GM18907 (cell line): ENCODE measurements around the gene ARPC1B.
A peak's percentile ranks its signal among the peaks of the same experiment; 100 is the strongest.
"Not testable (repeated sequence)": the region's sequence is repeated elsewhere in the genome, so short reads cannot be mapped to it uniquely, and the experiment has no call there.

Experiments
- ATAC-seq: cut with Tn5 transposase; IDR thresholded peaks from one replicate; pipeline ENCODE4 v1.9.1; 2021; ENCODE audit warnings: mild to moderate bottlenecking, moderate library complexity; ENCODE audit not compliant: unreplicated experiment

ARPC1B gene

DNA sequence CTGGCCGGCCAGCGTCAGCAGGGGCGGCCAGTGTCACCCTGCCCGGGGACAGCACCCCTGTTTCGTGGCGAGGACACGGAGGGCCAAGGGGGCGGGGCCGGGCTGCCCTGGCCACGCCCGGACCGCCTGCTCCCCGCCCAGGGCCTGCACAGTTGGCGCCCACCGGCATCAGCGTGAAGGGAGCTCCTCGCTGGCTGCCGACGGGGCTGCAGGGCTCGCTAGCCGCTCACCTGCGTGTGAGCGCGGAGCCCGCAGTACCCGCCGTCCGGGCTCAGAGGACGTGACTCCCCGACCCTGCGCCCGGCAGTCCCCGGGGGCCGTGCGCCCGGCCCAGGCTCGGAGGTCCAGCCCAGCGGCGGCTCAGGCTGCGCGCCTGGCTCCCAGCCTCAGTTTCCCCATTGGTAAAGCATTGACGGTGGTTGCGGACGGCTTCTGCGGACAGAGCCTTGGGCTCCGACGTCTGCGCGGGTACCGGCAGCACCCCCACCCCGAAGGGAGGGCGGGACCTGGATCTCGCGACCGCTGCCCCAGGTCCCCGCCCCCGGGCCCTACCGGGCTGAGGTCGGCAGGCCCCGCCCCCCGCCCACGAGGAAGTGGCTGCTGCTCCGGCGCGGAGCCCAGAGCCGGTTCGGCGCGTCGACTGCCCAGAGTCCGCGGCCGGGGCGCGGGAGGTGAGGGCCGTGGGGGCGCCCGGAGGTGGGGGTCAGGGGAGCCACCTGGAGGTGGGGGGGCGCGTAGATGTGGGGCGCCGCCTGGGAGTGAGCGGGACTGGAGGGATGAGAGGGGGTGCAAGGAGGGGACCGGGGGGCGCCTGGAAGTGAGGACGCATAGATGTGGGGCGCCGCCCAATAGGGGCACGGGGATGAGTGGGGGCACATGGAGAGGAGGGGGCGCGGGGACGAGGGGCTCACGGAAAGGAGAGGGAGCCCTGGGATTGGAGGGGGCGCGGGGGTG, at the start of gene ARPC1B:
Gene ARPC1B (plus strand): TSS at position 620 of the 954 bp plus-strand sequence. CDS start 10,985 bp downstream, outside the sequence.
- peak; percentile 63 for ATAC-seq

DNA sequence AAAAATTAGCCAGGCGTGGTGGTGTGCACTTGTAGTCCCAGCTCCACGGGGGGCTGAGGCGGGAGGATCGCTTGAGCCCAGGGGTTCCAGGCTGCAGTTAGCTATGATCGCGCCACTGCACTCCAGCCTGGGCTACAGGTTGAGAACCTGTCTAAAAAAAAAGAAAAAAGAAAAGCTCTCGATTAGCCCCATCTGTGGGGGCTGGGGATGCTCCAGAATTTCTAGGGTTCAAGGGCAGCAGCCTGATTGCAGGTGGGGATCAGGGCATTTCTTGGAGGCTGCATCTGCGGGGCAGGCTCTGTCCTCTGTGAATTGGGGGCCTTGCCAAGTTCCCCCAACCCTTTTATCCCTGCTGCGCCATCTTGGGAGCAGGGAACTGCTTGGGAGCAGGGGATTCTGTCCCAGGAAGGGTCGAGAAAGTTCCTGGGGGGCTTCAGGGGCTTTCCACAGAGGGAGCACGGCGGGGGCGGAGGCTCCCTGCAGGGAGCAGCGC, 49.5 kb upstream of the ARPC1B start:
- ATAC-seq: peak; percentile 10

DNA sequence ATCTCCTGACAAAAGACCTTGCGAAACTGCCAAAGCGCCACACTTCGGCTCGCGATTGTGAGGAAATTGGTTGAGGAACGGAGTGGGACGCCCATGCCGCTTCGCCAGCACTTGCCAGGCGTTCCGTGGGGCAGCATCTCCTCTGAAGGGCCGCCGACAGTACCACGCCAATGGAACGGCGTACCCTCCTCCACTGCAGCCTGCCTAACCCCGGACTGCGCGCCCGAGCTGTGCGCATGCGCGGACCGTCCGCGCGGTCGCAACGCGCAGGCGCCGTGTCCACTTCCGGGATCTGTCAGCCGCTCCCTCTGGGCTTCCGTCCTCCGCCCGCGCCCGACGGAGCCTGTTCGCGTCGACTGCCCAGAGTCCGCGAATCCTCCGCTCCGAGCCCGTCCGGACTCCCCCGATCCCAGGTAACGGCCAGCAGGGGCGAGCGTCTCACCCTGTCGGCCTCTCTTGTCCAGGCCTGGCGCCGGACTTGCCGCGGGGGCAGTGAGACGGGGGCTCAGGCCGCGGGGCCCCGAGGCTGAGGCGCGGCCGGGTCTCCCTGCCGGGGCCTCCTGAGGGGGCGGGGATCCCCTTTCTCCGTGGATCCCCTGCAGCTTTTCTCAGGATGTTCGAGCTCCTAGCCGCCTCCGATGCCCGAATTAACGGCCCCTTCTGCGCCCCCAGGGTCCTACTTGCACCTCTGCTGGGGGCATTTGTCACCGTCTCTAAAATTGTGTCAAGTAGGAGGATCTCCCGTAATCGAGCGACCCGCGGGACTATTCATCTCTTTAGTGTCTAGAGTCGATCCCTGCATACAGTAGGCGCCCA, 48.7 kb upstream of the ARPC1B start, which contains the start of gene ARPC1A:
Gene ARPC1A (plus strand): TSS at position 307 of the 816 bp plus-strand sequence. CDS start 7,456 bp downstream, outside the sequence.
- peak; percentile 89 for ATAC-seq

DNA sequence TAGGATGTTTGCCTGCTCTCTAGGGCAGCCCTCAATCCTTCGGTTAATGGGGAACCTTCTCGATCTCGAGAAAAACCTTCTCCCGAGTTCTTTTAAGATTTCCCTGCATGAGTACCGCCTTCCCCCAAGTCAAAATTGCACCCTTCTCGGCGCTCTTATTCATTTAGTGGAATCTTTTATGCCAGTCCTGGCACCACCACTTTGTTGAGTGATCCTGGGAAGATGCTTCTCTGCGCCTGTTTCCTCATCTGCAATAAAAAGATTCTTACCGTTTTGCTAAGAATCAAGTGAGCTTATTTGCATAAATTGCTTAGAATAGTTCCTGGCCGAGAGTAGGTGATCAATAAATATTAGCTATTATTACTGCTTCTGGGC, 48.1 kb upstream of the ARPC1B start:
- no peak for ATAC-seq

DNA sequence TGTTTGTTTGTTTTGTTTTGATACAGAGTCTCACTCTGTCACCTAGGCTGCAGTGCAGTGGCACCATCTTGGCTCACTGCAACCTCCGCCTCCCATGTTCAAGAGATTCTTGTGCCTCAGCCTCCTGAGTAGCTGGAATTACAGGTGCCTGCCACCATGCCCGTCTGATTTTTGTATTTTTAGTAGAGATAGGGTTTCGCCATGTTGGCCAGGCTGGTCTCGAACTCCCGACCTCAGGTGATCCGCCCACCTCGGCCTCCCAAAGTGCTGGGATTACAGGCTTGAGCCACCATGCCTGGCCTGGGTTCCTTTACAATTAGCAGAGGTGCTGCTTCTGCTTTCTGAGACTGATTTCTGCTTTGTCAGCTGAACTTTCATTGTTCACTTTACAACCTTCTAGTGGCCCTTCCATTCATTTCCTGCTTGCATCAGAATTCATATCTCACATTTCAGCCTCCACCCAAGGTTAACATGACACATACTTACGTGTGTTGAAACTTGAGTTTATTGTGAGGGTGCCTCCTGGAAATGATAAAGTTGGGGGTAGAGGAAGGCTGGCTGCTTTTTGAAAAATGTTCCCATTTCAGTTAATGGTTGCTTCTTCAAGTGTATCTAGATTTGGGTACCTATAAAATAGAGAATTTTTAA, 44.1 kb upstream of the ARPC1B start:
- ATAC-seq: not testable (repeated sequence)

DNA sequence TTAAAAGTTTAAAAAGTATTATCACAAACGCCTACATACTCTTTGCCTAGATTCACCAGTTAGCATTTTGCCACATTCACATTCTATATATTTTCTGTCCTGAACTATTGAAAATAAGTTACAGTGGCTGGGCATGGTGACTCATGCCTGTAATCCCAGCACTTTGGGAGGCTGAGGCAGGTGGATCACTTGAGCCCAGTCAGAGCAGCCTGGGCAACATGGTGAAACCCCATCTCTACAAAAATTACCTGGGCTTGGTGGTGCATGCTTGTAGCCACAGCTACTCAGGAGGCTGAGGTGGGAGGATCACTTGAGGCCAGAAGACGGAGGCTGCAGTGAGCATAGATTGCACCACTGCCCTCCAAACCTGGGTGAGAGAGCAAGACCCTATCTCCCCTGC, 43.5 kb upstream of the ARPC1B start:
- no peak for ATAC-seq

DNA sequence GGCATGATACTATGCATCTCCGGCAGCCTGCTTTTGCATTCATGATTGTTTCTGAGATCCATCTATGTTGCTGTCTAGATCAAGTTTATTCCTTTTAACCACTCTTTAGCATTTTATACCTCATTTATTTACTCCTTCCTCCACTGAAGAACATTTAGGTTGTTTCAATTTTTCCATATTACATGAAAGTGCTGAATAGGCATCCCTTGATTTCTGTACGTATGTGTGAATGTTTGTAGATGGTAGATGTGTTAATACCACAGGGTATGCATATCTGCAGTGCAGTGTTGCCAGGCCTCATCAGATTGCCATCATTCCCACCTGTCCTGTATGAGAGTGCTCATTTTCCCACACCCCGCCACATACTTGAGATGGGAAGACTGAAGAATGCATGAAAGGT, 34.9 kb upstream of the ARPC1B start:
- ATAC-seq: no peak

DNA sequence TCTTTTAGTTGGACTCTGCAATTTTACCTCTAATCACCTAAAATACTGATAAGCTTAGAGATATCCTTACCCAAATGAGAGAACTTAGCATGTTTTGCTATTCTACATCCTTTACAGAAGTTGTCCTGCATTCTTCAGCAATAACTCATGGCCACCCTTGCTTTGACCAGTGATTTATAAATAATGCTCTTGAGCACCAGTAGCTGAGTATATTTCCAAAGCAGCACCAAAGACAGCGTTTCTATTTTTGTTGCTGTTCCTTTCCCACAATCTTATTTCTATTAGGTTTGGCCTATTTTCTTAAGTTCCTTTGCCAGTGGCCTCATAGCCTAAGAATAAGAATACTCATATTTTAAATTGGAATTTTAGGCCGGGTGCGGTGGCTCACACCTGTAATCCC, 33.9 kb upstream of the ARPC1B start:
- ATAC-seq: no peak

DNA sequence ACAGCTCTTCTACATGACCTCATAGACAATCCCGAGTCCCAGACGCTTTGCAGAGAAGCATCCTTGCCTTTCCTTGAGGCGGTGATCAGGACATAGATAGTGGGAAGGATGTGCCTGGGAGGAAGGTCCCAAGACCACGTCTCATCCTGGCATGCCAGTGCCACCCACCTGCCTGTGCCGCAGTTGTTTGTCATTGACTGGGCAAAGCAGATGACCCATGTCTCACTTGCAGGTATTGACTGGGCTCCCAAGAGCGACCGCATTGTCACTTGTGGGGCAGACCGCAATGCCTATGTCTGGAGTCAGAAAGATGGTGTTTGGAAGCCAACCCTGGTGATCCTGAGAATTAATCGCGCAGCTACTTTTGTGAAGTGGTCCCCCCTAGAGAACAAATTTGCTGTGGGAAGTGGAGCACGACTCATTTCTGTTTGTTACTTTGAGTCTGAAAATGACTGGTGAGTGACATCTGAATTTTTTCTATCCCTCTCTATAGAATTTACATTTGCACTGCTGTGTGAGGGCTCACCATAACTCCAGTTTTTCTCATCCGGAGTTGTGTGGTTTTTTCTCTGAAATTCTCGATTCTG, 30.4 kb upstream of the ARPC1B start:
- ATAC-seq: no peak

DNA sequence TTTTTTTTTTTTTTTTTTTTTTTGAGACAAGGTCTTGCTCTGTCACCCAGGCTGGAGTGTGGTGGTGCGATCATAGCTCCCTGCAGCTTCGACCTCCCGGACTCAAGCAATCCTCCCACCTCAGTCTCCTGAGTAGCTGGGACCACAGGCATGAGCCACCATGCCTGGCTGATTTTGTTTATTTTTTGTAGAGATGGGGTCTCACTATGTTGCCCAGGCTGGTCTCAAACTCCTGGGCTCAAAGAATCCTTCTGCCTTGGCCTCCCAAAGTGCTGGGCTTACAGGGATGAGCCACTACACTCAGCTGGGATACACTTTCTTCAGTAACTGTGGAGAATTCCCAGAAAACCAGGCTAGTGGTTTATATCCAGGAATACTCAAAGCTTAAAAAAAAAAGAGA, 23.9 kb upstream of the ARPC1B start:
- ATAC-seq: not testable (repeated sequence)

DNA sequence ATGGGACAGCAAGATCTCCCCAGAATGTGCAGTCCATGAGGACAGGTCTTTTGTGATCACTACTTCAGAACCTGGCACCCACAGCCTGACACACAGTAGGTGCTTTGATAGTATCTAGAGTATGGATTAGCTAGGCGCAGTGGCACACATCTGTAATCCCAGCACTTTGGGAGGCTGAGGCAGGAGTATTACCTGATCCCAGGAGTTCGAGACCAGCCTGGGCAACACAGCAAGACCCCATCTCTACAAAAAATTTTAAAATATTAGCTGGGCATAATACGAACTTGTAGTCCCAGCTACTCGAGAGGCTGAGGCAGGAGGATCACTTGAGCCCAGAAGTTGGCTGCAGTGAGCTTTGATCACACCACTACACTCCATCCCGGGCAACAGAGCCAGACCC, 22.3 kb upstream of the ARPC1B start:
- ATAC-seq: no peak

DNA sequence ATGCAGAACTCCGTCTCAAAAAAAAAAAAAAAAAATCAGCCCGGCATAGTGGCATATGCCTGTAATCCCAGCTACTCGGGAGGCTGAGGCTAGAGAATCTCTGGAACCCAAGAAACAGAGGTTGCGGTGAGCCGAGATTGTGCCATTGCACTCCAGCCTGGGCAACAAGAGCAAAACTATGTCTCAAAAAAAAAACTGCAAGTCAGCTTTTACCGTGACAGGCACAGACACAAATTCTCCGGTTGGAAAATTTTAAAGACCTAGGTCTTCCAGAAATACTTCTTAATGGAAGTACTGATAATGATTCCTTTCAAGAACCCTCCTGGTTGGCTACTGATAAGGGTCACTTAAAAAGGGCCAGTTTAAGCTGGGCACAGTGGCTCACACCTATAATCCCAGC, 19.4 kb upstream of the ARPC1B start:
- ATAC-seq: no peak

DNA sequence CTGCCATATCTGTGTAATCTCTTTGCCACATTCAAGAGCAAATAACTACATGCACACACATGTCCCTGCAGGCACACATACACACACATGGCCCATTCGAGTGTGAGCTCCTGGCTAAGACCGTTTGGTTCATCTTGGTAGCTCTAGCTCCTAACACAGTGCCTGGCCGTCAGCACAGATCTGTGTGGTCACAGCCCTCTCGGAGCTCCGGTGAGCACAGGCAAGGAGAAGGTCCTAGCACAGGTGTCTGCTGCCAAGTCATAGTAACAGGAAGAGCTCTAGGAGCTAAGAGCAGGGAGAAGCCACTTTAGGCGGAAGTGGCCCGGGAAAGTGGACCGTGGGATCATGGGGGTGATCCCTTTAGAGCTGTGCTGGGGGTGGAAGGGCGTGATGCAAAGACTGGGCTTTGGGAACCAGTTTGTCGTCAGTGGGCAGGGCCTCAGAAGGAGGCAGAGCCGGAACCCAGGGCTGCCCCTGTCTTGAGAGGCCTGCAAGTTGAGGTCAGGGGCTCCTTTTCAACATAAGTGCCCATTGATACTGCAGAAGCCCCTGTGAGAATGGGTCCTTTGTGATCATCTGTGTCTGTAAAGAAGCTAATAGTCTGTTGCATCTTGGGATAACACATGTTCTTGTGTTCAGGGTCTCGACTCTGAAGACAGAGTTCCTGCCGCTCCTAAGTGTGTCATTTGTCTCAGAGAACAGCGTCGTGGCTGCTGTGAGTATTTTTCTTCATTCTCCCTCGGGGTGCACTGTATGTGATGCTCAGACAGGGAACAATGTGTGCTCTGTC, 16.6 kb upstream of the ARPC1B start:
- ATAC-seq: no peak

DNA sequence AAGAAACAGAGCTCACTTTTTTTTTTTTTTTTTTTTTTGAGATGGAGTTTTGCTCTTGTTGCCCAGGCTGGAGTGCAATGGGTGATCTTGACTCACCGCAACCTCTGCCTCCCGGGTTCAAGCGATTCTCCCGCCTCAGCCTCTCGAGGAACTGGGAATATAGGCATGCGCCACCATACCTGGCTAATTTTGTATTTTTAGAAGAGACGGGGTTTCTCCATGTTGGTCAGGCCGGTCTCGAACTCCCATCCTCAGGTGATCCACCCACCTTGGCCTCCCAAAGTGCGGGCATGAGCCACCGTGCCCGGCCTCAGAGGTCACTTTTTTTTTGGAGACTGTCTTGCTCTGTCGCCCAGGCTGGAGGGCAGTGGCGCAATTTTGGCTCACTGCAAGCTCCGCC, 16.0 kb upstream of the ARPC1B start:
- not testable (repeated sequence) for ATAC-seq

DNA sequence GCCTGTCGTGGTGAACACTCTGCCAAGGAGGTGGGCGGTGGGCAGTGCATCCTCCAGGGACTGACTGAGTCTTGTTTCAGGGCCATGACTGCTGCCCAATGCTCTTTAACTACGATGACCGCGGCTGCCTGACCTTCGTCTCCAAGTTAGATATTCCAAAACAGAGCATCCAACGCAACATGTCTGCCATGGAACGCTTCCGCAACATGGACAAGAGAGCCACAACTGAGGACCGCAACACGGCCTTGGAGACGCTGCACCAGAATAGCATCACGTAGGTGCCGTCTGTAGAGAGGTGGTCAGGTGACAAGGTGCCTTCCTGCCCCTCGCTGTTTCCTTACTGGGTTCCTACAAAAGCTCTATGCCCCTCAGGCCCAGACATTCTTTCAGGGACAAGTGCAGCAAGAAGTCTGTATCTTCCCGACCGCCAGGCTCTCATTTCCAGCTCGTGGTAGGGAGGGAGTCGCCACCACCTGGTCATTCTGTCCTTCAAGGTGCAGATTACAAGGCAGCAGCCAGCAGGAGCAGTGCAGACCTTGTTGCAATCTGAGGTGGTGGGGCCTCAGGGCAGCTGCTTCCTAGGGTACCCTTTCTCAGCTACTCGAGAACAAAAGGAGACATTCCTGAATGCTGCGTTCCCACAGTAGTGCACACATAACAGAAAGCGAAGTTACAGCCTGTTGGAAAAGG, 14.9 kb upstream of the ARPC1B start:
- no peak for ATAC-seq

DNA sequence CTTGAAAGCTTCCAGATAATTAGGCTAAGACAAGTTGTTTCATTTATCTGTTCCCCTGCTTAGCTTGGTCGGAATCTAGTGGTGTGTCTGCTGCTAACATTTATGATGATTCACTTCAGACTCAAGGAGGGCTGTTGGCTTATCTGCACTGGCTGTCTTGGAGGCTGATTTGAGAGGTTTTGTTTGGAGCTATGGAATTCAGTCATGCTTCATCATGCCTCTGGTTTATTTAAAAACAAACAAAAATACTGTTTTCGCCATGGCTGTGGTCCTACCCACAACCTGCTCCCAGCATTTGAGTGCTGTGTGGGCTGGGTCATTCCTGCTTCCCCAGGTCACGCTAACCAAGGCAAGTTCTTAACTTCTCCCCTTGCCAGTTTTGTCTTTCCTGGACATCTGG, 11.7 kb upstream of the ARPC1B start:
- no peak for ATAC-seq

DNA sequence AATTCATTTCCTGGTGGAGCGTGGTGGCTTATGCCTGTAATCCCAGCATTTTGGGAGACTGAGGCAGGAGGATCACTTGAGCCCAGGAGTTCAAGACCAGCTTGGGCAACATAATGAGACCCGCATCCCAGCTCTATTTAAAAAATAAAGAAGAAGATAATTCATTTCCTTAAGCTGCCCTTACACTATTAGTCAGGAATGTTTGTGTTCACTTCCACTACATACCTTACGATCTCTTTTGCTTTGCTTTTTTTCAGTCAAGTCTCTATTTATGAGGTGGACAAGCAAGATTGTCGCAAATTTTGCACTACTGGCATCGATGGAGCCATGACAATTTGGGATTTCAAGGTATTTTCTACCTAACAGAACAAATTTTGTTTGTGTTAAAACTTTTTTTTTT, 11.2 kb upstream of the ARPC1B start:
- no peak for ATAC-seq

DNA sequence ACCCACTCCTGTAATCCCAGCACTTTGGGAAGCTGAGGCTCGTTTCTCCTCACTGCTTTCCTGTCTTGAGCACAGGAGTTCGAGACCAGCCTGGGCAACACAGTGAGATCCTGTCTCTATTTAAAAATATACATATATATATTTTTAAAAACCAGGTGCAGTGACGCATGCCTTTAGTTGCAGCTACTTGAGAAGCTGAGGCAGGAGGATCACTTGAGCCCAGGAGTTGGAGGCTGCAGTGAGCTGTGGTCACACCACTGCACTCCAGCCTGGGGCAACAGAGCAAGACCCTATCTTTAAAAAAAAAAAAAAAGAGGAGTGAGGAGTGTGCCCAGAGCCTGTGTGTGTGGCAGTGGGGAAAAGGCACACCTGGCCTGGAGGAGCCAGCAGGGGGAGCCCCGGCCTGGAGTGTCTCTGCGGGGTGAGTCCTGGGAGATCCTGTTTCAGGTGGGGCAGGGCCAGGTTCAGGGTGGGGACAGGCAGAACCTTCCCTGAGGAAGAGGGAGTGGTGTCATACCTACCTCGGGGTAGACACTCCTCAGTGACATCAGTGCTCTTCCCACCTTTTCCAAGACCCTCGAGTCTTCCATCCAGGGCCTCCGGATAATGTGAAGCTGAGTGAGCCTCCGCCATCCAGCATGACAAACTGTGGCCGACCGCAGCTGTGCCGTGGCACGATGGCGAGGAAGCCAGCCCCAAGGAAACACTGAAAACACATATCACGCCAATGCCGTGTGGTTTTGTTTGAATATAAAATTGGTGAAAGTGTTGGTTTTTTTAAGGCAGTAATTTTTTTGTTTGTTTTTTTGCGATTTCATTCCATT, 9.0 kb upstream of the ARPC1B start:
- ATAC-seq: no peak
